CD4-positive, alpha-beta T cell treated with Interleukin-6 at 100 ng/mL for 8 hours (primary cell): Measurements from ENCODE around the gene YLPM1.

ENCODE experiments used
- DNase-seq: peaks from one replicate; pipeline ENCODE4 v3.0.0-alpha.2; 2020; ENCODE audit warnings: mixed read lengths, low spot score

The YLPM1 gene

DNA sequence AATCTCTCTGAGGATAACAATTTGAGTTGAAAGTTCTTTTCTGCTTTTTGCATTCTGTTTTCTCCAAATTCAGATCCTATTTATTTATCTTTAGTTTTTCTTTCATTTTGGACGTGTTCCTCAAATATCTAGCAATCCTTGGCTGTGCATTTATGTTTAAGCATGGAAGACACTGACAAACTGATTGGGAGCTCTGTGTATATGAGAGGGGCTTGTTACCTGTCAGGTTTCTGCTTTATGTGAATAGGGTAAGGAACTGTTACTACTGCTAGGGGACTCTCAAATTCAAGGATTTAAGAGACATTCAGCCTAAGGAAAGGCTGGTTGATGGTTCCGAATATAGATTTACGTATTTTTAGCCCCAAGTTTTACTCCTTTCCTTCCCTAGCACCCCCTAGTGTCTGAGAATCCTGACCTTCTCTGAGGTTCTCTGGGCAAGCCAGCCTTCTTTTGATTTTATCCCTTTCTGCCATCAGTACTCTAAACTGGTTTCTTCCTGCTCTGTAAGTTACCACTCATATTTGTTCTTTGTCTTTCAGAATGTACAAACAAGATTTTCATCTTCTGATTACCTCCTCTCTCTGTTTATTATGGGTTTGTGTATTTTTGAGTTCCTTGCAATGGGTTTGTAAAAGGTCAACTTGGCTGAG, 30.5 kb downstream of the YLPM1 start:
- DNase-seq: peak; percentile 24

DNA sequence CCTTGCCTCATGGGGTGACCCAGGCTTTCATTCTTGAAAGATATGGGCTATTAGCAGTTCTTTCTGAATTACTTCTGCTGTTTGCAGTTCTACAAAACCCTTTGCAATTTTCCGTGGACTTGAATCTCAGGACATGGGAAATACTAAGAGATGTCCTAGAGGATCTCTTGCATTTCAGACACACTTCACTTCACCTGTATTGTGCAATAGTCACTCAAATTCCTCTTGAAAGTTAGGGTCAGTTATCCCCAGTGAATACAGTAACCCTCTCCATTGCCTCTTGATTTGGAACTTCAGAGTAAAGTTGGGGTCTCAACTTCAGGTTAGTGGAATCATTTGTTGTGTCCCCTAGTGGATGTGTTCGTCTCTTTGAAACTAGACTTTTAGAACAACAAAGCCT, 31.8 kb downstream of the YLPM1 start:
- no peak for DNase-seq

- no peak for DNase-seq
Observed at GRCh38 chr14:74799765-74800164, 36.6 kb downstream of the YLPM1 start.

DNA sequence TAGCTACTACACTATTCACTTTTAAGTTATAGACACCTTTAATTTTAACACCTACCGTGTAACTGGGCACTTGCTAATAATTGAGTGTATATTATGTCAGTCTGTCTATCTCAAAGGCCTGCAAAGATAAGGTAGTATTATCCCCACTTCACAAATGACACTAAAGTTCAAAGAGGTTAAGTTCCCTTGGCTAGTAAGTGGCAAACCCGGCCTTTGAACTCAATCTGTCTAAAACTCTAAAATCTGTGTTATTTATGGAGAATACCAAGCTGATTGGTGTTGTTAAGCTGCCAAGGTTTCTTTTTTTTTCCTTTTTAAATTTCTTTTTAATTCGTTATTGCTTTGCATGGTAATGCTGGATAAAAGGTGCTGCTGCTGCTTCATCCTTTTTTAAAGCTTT, 37.7 kb downstream of the YLPM1 start:
- DNase-seq: no peak

- DNase-seq: no peak
Observed at GRCh38 chr14:74801396-74801795, 38.3 kb downstream of the YLPM1 start.

GRCh38 chr14:74804219-74804825, 41.2 kb downstream of the YLPM1 start:
- no peak for DNase-seq

- no peak for DNase-seq
Observed at GRCh38 chr14:74807853-74808545, 44.9 kb downstream of the YLPM1 start.

- DNase-seq: no peak
Observed at GRCh38 chr14:74816124-74816523, 53.0 kb downstream of the YLPM1 start.

GRCh38 chr14:74820288-74820687, 57.2 kb downstream of the YLPM1 start:
- DNase-seq: no peak

GRCh38 chr14:74821267-74821915, 58.3 kb downstream of the YLPM1 start:
- DNase-seq: no peak

GRCh38 chr14:74824997-74825396, 61.9 kb downstream of the YLPM1 start:
- DNase-seq: no peak

GRCh38 chr14:74826574-74826973, 63.5 kb downstream of the YLPM1 start:
- no peak for DNase-seq

DNA sequence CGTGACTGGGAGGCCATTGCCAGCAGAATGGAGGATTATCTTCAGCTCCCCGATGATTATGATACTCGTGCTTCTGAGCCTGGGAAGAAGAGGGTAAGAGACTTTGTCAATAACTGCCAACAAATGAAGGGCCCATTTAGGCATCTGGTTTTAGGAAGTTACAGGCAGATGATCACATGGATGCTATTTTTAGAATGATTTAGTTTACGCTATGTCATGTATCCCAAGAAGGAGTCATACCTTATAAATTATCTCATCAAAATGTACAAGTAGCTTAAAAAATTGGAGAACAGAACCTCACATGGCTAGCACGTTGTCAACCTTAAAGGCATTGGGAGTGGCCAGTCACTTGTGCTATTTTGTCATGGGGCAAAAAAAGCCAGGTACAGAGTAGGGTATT, 66.1 kb downstream of the YLPM1 start:
- no peak for DNase-seq

- DNase-seq: no peak
Observed at GRCh38 chr14:74832849-74833248, 69.7 kb downstream of the YLPM1 start.

DNA sequence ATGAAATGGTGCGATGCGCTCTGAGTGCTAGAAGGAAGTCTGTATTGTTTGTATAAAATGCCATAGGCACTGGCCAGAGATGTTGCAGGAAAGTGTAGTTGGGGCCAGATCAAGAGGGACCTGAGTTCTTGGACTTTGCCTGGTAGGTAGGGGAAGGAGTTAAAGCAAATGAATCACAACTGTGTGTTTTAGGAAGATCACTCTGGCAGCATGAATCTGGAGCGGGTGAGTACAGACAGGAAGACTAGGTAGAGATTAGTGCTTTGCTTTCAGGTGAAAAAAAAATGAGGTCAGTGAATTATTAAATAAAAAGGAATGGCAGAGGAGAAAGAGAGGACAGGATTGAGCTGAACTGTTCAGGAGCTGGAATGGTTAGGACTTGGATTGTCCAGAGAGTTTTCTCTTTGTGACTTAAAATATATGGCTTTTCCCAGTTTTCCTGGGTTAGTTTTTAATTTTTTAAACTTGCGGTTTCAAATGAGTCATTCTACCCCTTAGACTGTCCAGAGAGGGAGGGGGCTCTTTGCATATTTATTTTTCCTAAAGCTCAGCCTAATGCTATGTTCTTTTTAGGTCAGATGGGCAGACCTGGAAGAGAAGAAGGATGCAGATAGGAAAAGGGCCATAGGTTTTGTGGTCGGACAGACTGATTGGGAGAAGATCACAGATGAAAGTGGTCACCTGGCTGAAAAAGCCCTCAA, 71.7 kb downstream of the YLPM1 start:
- DNase-seq: no peak

GRCh38 chr14:74835645-74836250, 72.6 kb downstream of the YLPM1 start:
- DNase-seq: no peak

DNA sequence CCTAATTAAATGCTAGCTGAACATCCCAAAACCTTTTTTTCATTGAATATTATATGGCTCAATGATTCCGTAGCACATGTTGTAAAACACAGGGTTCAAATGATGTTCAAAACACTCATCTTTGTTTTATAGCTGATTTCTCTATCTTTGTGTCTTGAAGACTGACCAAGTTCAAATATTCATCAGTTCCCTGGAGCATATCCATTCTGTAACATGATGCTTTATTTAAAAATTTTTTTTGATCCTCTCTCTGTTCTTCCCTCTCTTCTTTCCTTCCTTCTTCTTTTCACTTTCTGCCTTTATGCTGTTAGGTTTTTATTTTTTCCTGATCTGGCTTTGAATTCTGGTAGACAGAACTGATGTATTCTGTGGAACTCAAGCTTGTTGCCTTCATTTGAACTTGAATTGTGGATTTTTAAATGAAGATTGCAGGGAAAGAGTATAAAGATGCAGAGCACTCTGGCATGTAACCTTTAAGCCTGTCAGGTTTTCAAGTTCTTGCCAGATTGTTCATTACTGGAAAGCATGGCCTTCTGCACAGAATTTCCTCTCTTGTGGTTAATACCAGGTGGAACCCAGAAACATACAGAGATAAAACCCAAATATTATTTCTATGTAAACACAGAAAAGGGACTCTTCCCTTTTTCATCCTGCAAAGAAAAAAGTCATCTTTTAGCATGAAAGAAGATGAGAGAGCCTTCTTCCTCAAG, 73.3 kb downstream of the YLPM1 start:
- DNase-seq: peak; percentile 6

DNA sequence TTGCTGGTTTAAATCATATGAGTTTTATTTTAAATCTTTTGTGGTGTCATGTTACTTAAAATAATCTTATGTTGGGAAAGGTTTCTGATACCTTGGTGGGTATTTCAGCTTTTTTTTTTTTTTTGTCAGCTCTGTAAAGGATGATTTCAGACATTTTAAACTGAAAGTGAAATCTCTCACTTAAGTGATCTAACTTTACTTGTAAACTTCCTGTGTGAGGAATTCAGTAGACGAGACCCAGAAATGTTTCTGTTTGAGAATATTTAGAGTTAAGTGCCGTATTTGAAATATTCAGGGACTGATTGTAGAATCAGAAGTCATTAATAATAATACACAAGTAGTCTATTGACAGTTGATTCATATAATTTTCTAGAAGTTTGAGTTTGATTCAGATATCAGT, 75.0 kb downstream of the YLPM1 start:
- peak; percentile 34 for DNase-seq

DNA sequence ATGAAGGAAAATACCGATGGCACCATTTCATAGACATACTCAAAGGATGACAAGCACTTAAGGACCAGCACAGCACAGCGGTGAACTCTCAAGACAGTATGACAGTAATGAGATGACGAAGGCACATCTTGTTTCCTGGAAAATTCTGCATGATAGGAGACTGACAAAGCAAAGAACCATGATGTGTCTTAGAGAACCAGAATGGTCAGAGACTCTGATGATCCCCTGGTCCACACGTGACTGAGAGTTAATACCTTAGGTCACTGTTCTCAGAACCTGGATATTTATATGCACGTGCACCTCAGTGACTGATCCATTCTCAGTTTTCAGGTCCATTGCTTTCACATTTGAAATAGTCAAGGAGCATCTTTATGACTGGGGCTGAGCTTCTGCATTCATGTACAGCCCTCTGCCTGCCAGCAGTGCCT, 77.5 kb downstream of the YLPM1 start:
- no peak for DNase-seq

DNA sequence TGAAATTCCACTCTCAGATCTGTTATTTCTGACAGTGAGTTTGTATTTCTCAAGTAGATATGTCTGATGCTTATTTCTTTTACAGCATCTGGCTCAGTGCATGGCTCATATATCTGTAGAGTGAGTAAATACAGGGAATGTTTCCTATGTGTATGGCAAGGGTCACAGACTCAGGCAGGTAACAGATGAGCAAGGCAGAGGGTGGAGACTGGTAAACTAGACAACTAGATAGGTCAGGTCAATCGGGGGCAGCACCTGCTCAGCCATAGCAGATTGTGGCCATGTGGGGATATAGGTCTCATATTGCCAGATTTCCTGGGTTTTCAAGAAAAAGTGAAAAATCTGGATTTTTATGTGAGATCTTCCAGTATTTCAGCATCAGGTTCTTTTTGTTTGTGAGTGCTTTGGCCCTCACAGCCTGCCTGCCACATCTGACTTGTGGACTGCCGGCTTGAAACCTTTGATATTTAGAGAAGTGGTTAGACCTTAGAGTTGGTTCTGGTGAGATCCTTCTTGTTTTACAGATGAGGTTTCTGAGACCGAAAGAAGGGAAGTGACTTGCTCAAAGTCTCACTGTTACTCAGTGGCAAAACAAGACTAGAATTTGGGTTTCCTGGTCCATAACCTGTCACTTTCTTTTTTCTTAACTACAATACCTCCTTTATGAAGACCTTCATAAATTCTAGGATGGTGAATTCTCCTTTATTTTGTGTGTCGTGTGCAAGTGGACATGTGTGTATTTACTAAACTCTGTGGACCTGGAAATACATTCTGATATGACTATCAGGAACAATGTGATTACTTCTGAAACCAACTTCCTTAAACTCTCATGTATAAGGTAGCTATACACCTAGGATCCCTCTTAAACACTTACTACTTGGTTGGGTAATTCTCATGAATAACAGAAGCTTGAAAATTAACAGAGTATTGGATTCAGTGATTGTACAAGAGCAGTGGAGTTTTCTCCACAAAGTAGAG, 78.4 kb downstream of the YLPM1 start:
- peak; percentile 40 for DNase-seq
